K562 (cell line): Measurements from ENCODE around the gene GAPVD1.

Source experiments
- ATF3 ChIP-seq, 2 experiments: fragments of 450-650 bp in 1 of 2; sonication (generic) in 1 of 2; formaldehyde crosslinking in 1 of 2; IDR thresholded peaks in 1 of 2; conservative IDR thresholded peaks in 1 of 2; 2 replicates each; pipeline versions ENCODE4 v1.6.1 to v1.8.1; 2016 to 2023; ENCODE audit warnings: mild to moderate bottlenecking in 2 of 2, moderate library complexity in 2 of 2, inconsistent platforms in 1 of 2, missing genetic modification reagents in 1 of 2
- CTCF ChIP-seq, 3 experiments: IDR thresholded peaks in 2 of 3; conservative IDR thresholded peaks in 1 of 3; 2 replicates each; pipeline ENCODE4 v1.5.1; 2011 to 2012; ENCODE audit warnings: low read length in 3 of 3, mild to moderate bottlenecking in 3 of 3, control low read depth in 2 of 3, improper control_type of control experiment in 1 of 3, inconsistent platforms in 1 of 3, low read depth in 1 of 3, mixed read lengths in 1 of 3, moderate library complexity in 1 of 3; ENCODE audit not compliant: insufficient read depth in 2 of 3
- E4F1 ChIP-seq: fragments of 250-450 bp; sonication (Bioruptor Pico); IDR thresholded peaks from 2 replicates; pipeline ENCODE4 v1.5.0; 2021; ENCODE audit warnings: mild to moderate bottlenecking, borderline replicate concordance
- KAT7 ChIP-seq: sonication (generic); formaldehyde crosslinking; IDR thresholded peaks from 2 replicates; pipeline ENCODE4 v1.8.0; 2022; ENCODE audit warnings: missing genetic modification reagents, mild to moderate bottlenecking, borderline replicate concordance
- KLF6 ChIP-seq: fragments of 250-450 bp; sonication (Bioruptor Pico); IDR thresholded peaks from 2 replicates; pipeline ENCODE4 v1.4.0; 2020; ENCODE audit warnings: mild to moderate bottlenecking, moderate library complexity, borderline replicate concordance
- POLR2A ChIP-seq: fragments of 450-650 bp; conservative IDR thresholded peaks from 2 replicates; pipeline ENCODE4 v1.6.1; 2016
- POLR2AphosphoS5 ChIP-seq: IDR thresholded peaks from 2 replicates; pipeline ENCODE4 v1.6.1; 2011; ENCODE audit warnings: mild to moderate bottlenecking, low read depth, low read length, moderate library complexity; ENCODE audit not compliant: control insufficient read depth, insufficient read depth
- RFX5 ChIP-seq: IDR thresholded peaks from 2 replicates; pipeline ENCODE4 v1.6.1; 2011; ENCODE audit warnings: low read depth, mild to moderate bottlenecking, improper control_type of control experiment, low read length
- YY1 ChIP-seq, 3 experiments: IDR thresholded peaks; 2 replicates each; pipeline ENCODE4 v1.6.1; 2011; ENCODE audit warnings: low read length in 2 of 3, mild to moderate bottlenecking in 2 of 3, moderate library complexity in 2 of 3, borderline replicate concordance in 1 of 3, control low read depth in 1 of 3, low read depth in 1 of 3; ENCODE audit not compliant: insufficient read depth in 3 of 3, insufficient replicate concordance in 2 of 3, control insufficient read depth in 1 of 3, insufficient read length in 1 of 3; ENCODE audit errors: extremely low read depth in 1 of 3
- ZBTB1 ChIP-seq: sonication (generic); formaldehyde crosslinking; IDR thresholded peaks from 2 replicates; pipeline ENCODE4 v1.8.1; 2023; ENCODE audit warnings: missing genetic modification reagents, low read depth, mild to moderate bottlenecking, borderline replicate concordance
- ZC3H4 ChIP-seq: sonication (generic); formaldehyde crosslinking; IDR thresholded peaks from 2 replicates; pipeline ENCODE4 v1.9.0; 2021; ENCODE audit warnings: missing genetic modification reagents, borderline replicate concordance
- ZFP36 ChIP-seq: fragments of 150-350 bp; IDR thresholded peaks from 2 replicates; pipeline ENCODE4 v1.6.1; 2018; ENCODE audit warnings: low read length, low read depth; ENCODE audit not compliant: partially characterized antibody
- TF ChIP-seq, protein P1 (sequence below): sonication (generic); formaldehyde crosslinking; IDR thresholded peaks from 2 replicates; pipeline ENCODE4 v1.8.0; 2022; ENCODE audit warnings: missing genetic modification reagents, mild to moderate bottlenecking, moderate library complexity, borderline replicate concordance

GRCh38 chr9:125238127-125238914 is 23.3 kb upstream of the GAPVD1 start:
- TF ChIP-seq E4F1 (CRISPR knock-in tag): no peak
- TF ChIP-seq ZFP36: no peak
- no peak for TF ChIP-seq RFX5
- TF ChIP-seq POLR2AphosphoS5: peak; percentile 11; the same call in 1 of the 2 replicates
- TF ChIP-seq POLR2A: no peak
- TF ChIP-seq KLF6: no peak
- TF ChIP-seq YY1 (IDR thresholded peaks at IDR 0.05; ENCODE audit: borderline replicate concordance in 1 of 3, control insufficient read depth in 1 of 3, extremely low read depth in 1 of 3, insufficient read depth in 3 of 3, insufficient read length in 1 of 3, insufficient replicate concordance in 2 of 3, low read depth in 1 of 3, low read length in 2 of 3): no peak
- no peak for TF ChIP-seq ZC3H4 (CRISPR knock-in tag)
- peak; percentile 67; the same call in 1 of the 2 replicates for TF ChIP-seq KAT7 (CRISPR knock-in tag)
- no peak for TF ChIP-seq ATF3 (IDR thresholded peaks at IDR 0.05)
- TF ChIP-seq ATF3 (CRISPR knock-in tag; conservative IDR thresholded peaks at IDR 0.05): no peak
- peak; percentile 71 for TF ChIP-seq ZBTB1 (CRISPR knock-in tag)
- no peak for TF ChIP-seq CTCF (IDR thresholded peaks at IDR 0.05 in 2 of 3, conservative IDR thresholded peaks at IDR 0.05 in 1 of 3; ENCODE audit: insufficient read depth in 2 of 3, low read depth in 1 of 3, low read length in 3 of 3)
- TF ChIP-seq, protein P1, sequence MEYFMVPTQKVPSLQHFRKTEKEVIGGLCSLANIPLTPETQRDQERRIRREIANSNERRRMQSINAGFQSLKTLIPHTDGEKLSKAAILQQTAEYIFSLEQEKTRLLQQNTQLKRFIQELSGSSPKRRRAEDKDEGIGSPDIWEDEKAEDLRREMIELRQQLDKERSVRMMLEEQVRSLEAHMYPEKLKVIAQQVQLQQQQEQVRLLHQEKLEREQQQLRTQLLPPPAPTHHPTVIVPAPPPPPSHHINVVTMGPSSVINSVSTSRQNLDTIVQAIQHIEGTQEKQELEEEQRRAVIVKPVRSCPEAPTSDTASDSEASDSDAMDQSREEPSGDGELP (CRISPR knock-in tag): no peak
